ENCODE data around the gene PSME1. TPM values are rescaled to one million over a fixed set of nuclear protein-coding genes. Genes with fewer than 3 reads are reported as not detected.

PSME1 gene
- total RNA-seq, 4 donors from 2014 or later: 81.0 to 175 (median 131) TPM

DNA sequence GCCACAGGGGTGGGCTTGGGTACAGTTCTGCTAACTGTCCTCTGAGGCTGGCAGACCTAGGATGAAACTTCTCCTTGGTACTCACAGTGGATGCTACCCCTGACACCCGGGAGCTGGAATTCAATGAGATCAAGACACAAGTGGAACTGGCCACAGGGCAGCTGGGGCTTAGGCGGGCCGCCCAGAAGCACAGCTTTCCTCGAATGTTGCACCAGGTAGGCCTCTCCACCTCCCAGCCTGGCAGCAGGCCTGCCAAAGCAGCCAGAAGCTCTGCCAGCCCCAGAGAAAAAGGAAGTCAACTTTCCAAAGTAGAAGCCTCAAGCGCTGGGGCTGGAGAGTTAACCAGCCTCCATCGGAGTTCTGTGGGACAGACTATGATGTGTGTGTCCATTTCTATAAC lies 18.8 kb upstream of the PSME1 start:
- Histone ChIP-seq H3K27ac (no peak overlapping the region), H3K4me1 (no peaks in the 10 kb centered on the region), H3K9me3 (no peaks in the 10 kb centered on the region), H3K4me3 (no peak overlapping the region), H3K27me3 (no peaks in the 10 kb centered on the region), H3K36me3 (no peaks in the 10 kb centered on the region)
- TF ChIP-seq POLR2A (IDR thresholded peaks at IDR 0.05): no peak
- TF ChIP-seq, protein P1, sequence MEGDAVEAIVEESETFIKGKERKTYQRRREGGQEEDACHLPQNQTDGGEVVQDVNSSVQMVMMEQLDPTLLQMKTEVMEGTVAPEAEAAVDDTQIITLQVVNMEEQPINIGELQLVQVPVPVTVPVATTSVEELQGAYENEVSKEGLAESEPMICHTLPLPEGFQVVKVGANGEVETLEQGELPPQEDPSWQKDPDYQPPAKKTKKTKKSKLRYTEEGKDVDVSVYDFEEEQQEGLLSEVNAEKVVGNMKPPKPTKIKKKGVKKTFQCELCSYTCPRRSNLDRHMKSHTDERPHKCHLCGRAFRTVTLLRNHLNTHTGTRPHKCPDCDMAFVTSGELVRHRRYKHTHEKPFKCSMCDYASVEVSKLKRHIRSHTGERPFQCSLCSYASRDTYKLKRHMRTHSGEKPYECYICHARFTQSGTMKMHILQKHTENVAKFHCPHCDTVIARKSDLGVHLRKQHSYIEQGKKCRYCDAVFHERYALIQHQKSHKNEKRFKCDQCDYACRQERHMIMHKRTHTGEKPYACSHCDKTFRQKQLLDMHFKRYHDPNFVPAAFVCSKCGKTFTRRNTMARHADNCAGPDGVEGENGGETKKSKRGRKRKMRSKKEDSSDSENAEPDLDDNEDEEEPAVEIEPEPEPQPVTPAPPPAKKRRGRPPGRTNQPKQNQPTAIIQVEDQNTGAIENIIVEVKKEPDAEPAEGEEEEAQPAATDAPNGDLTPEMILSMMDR (IDR thresholded peaks at IDR 0.05): no peak
- no peak for DNase-seq
- intact Hi-C loops (cut with DNase I; ENCODE audit: low total_unique reads): no loop called here

DNA sequence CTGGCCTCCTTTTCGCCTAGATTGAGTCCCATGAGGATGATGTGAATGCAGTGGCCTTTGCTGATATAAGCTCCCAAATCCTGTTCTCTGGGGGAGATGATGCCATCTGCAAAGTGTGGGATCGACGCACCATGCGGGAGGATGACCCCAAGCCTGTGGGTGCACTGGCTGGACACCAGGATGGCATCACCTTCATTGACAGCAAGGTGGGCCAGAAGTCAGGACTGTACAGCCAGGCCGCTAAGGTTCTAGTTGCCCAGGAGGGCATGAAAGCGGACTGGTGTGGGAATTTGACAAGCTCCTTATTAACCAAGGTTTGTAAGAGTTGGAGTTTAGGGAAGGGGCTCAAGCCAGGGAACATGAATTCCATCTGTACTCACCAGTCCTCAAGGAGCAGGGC lies 16.3 kb upstream of the PSME1 start:
- Histone ChIP-seq H3K4me1 (no peaks in the 10 kb centered on the region), H3K4me3 (no peak overlapping the region), H3K9me3 (no peaks in the 10 kb centered on the region), H3K27ac (no peak overlapping the region), H3K36me3 (no peaks in the 10 kb centered on the region), H3K27me3 (no peaks in the 10 kb centered on the region)
- intact Hi-C loops (cut with DNase I; ENCODE audit: low total_unique reads): no loop called here
- TF ChIP-seq, protein P1 (IDR thresholded peaks at IDR 0.05): no peak
- no peak for TF ChIP-seq POLR2A (IDR thresholded peaks at IDR 0.05)
- DNase-seq: no peak

DNA sequence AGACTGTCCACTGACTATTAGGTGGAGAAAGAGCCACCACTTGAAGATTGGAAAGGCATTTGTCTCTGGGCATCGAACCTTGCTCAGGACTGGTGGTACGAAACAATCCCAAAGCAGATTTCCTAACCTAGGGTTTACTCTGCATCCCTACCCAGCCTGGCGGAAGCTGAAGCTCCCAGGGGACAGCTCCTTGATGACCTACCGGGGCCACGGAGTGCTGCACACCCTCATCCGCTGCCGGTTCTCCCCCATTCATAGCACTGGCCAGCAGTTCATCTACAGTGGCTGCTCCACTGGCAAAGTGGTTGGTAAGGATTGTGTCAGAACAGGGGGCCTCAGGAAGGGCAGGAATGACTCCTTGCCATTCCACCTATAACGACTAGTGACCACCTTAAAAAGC lies 14.8 kb upstream of the PSME1 start:
- H3K9me3 ChIP-seq: no peaks in the 10 kb centered on the region
- no peaks in the 10 kb centered on the region for H3K36me3 ChIP-seq
- H3K27ac ChIP-seq: no peak overlapping the region
- intact Hi-C loops (cut with DNase I; ENCODE audit: low total_unique reads): no loop called here
- H3K27me3 ChIP-seq: no peaks in the 10 kb centered on the region
- no peak for TF ChIP-seq POLR2A (IDR thresholded peaks at IDR 0.05)
- TF ChIP-seq, protein P1 (IDR thresholded peaks at IDR 0.05): no peak
- H3K4me1 ChIP-seq: no peaks in the 10 kb centered on the region
- H3K4me3 ChIP-seq: no peak overlapping the region
- no peak for DNase-seq

DNA sequence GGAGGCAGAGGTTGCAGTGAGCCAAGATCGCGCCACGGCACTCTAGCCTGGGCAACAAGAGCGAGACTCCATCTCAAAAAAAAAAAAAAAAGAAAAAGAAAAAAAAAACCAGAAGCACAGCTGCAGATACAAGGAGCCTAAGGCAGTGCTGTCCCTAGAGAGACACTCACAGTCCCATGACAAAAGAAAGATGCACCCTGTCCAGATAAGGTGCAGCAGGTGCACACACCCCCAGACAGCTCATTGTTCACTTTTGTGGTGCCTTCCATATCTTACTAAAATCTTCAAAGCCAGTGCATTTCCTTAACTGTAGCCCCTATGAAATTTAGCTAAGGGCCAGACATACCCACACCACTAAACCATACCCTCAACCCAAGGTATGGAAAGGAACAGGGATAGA lies 13.6 kb upstream of the PSME1 start:
- Histone ChIP-seq H3K9me3 (no peaks in the 10 kb centered on the region), H3K4me1 (no peaks in the 10 kb centered on the region), H3K4me3 (no peak overlapping the region), H3K27ac (no peak overlapping the region), H3K27me3 (no peaks in the 10 kb centered on the region), H3K36me3 (no peaks in the 10 kb centered on the region)
- no peak for DNase-seq
- intact Hi-C loops (cut with DNase I; ENCODE audit: low total_unique reads): no loop called here
- TF ChIP-seq, protein P1 (IDR thresholded peaks at IDR 0.05): no peak
- no peak for TF ChIP-seq POLR2A (IDR thresholded peaks at IDR 0.05)

DNA sequence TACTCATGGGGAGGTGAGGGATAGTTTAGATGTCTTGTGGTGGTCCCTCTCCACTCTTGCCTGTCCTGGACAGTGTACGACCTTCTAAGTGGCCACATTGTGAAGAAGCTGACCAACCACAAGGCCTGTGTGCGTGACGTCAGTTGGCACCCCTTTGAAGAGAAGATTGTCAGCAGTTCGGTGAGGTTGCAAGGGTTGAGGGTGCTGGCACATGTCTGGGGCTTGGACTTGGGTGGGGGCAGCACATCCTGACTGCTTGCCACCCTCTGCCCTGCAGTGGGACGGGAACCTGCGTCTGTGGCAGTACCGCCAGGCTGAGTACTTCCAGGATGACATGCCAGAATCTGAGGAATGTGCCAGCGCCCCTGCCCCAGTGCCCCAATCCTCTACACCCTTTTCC lies 13.1 kb upstream of the PSME1 start:
- TF ChIP-seq, protein P1 (IDR thresholded peaks at IDR 0.05): no peak
- no peak for TF ChIP-seq POLR2A (IDR thresholded peaks at IDR 0.05)
- Histone ChIP-seq H3K9me3 (no peaks in the 10 kb centered on the region), H3K4me3 (no peak overlapping the region), H3K27me3 (no peaks in the 10 kb centered on the region), H3K36me3 (no peaks in the 10 kb centered on the region), H3K27ac (no peak overlapping the region), H3K4me1 (no peaks in the 10 kb centered on the region)
- no peak for DNase-seq
- intact Hi-C loops (cut with DNase I; ENCODE audit: low total_unique reads): no loop called here
